H1 (cell line): ENCODE data around the gene RRN3. TPM values are rescaled to one million over a fixed set of nuclear protein-coding genes. Genes with fewer than 3 reads are reported as not detected.
"Not testable (repeated sequence)": the region's sequence is repeated elsewhere in the genome, so short reads cannot be mapped to it uniquely, and the experiment has no call there.

Source experiments
- CTCF ChIA-PET: fragments of 300-600 bp; sonication (Branson Sonifier 250); formaldehyde crosslinking; loops from one replicate; lab custom pipeline; 2021; ENCODE audit not compliant: partially characterized antibody; lab: Charles Lee
- POLR2A ChIA-PET: fragments of 300-600 bp; sonication (Branson Sonifier 250); formaldehyde crosslinking; loops from one replicate; lab custom pipeline; 2021; ENCODE audit warnings: inconsistent platforms; ENCODE audit not compliant: partially characterized antibody; lab: Charles Lee
- DNase-seq, 2 experiments: peaks; one replicate each; pipeline versions ENCODE4 v3.0.0 to v3.0.0-alpha.2; 2010 to 2022; ENCODE audit warnings: low spot score in 2 of 2, low read depth in 1 of 2, mixed read lengths in 1 of 2
- FAIRE-seq: peaks from 2 replicates; lab custom pipeline; 2011; peaks lifted over from hg19 to GRCh38; lab: Jason Lieb, UNC
- H2AFZ ChIP-seq: 2 replicates; pipeline ENCODE4 v1.8.1; 2012; ENCODE audit warnings: low read length, inconsistent platforms
- H2AK5ac ChIP-seq: 2 replicates; pipeline ENCODE4 v1.6.1; 2013; ENCODE audit warnings: low read depth, low read length
- H2BK120ac ChIP-seq: replicated peaks from 2 replicates; pipeline ENCODE3; 2013; ENCODE audit warnings: low read depth, low read length, inconsistent platforms
- H2BK12ac ChIP-seq: 2 replicates; pipeline ENCODE4 v1.6.1; 2013; ENCODE audit warnings: low read depth, low read length
- H2BK15ac ChIP-seq: 2 replicates; pipeline ENCODE4 v1.6.1; 2013; ENCODE audit warnings: low read length
- H2BK20ac ChIP-seq: 2 replicates; pipeline ENCODE4 v1.6.1; 2013; ENCODE audit warnings: low read length
- H2BK5ac ChIP-seq: 2 replicates; pipeline ENCODE4 v1.6.1; 2013; ENCODE audit warnings: low read depth, low read length
- H3K14ac ChIP-seq: 2 replicates; pipeline ENCODE4 v1.6.1; 2013; ENCODE audit warnings: inconsistent platforms; ENCODE audit not compliant: insufficient read length
- H3K18ac ChIP-seq: 2 replicates; pipeline ENCODE4 v1.6.1; 2013; ENCODE audit warnings: low read length; ENCODE audit errors: extremely low read depth
- H3K23ac ChIP-seq: 2 replicates; pipeline ENCODE4 v1.6.1; 2013; ENCODE audit warnings: inconsistent platforms; ENCODE audit not compliant: insufficient read length
- H3K23me2 ChIP-seq: 2 replicates; pipeline ENCODE4 v1.6.1; 2013; ENCODE audit warnings: low read depth, low read length
- H3K27ac ChIP-seq: 2 replicates; pipeline ENCODE4 v1.6.1; 2011; ENCODE audit warnings: low read depth, low read length, inconsistent platforms
- H3K27me3 ChIP-seq, 4 experiments: replicated peaks in 1 of 4; 1 replicate in 1 of 4; 2 replicates in 3 of 4; pipeline versions ENCODE4 v1.6.1 to v1.8.1; 2011 to 2013; ENCODE audit warnings: low read length in 3 of 4, mild to moderate bottlenecking in 3 of 4, inconsistent platforms in 2 of 4, mixed read lengths in 2 of 4, moderate library complexity in 1 of 4; ENCODE audit not compliant: control insufficient read depth in 3 of 4, insufficient read depth in 3 of 4; ENCODE audit errors: extremely low read depth in 1 of 4
- H3K36me3 ChIP-seq, 4 experiments: 2 replicates each; pipeline versions ENCODE4 v1.6.1 to v1.8.1; 2011 to 2013; ENCODE audit warnings: mild to moderate bottlenecking in 4 of 4, low read length in 3 of 4, moderate library complexity in 2 of 4, control low read depth in 1 of 4, inconsistent platforms in 1 of 4; ENCODE audit not compliant: insufficient read depth in 4 of 4, control insufficient read depth in 2 of 4
- H3K4ac ChIP-seq: replicated peaks from 2 replicates; pipeline ENCODE3; 2013; ENCODE audit warnings: low read length, low read depth, mixed read lengths, inconsistent platforms; ENCODE audit not compliant: insufficient read length
- H3K4me1 ChIP-seq, 4 experiments: replicated peaks in 1 of 4; 1 replicate in 1 of 4; 2 replicates in 3 of 4; pipeline versions ENCODE4 v1.6.1 to v1.8.1; 2011 to 2013; ENCODE audit warnings: low read length in 3 of 4, inconsistent platforms in 2 of 4, mixed read lengths in 1 of 4; ENCODE audit not compliant: insufficient read depth in 4 of 4, control insufficient read depth in 3 of 4
- H3K4me2 ChIP-seq, 2 experiments: 2 replicates each; pipeline versions ENCODE4 v1.6.1 to v1.8.1; 2011 to 2013; ENCODE audit warnings: low read depth in 2 of 2, low read length in 2 of 2, control low read depth in 1 of 2, inconsistent platforms in 1 of 2, mild to moderate bottlenecking in 1 of 2; ENCODE audit not compliant: insufficient read depth in 1 of 2
- H3K4me3 ChIP-seq, 4 experiments: fragments of 200-600, 300-600 bp in 1 of 4; sonication (generic), shearing (Covaris generic), sonication (Bioruptor Twin) in 1 of 4; 2 replicates each; pipeline versions ENCODE4 v1.5.1 to v1.8.1; 2011 to 2016; ENCODE audit warnings: low read length in 4 of 4, low read depth in 3 of 4, control low read depth in 2 of 4, inconsistent platforms in 2 of 4, mild to moderate bottlenecking in 2 of 4, mixed read lengths in 1 of 4, moderate library complexity in 1 of 4; ENCODE audit not compliant: insufficient read depth in 2 of 4; ENCODE audit errors: extremely low read depth in 1 of 4
- H3K56ac ChIP-seq: replicated peaks from 2 replicates; pipeline ENCODE3; 2013; ENCODE audit warnings: low read depth, mild to moderate bottlenecking, mixed read lengths, low read length, inconsistent platforms; ENCODE audit not compliant: insufficient read length
- H3K79me1 ChIP-seq: 2 replicates; pipeline ENCODE4 v1.6.1; 2013; ENCODE audit warnings: low read depth, low read length, control low read depth
- H3K79me2 ChIP-seq, 2 experiments: 2 replicates each; pipeline versions ENCODE4 v1.6.1 to v1.8.1; 2012 to 2013; ENCODE audit warnings: low read length in 2 of 2, mild to moderate bottlenecking in 2 of 2, inconsistent platforms in 1 of 2; ENCODE audit not compliant: insufficient read depth in 2 of 2, control insufficient read depth in 1 of 2
- H3K9ac ChIP-seq, 4 experiments: replicated peaks in 1 of 4; 1 replicate in 1 of 4; 2 replicates in 3 of 4; pipeline versions ENCODE4 v1.6.1 to v1.8.1; 2011 to 2013; ENCODE audit warnings: low read depth in 3 of 4, low read length in 3 of 4, control low read depth in 2 of 4, mild to moderate bottlenecking in 2 of 4, moderate library complexity in 2 of 4, inconsistent platforms in 1 of 4; ENCODE audit errors: extremely low read depth in 1 of 4
- H3K9me3 ChIP-seq, 2 experiments: 2 replicates each; pipeline versions ENCODE4 v1.6.1 to v1.8.1; 2012 to 2013; ENCODE audit warnings: mild to moderate bottlenecking in 2 of 2, moderate library complexity in 2 of 2, control low read depth in 1 of 2, inconsistent platforms in 1 of 2, low read depth in 1 of 2, low read length in 1 of 2, mixed read lengths in 1 of 2; ENCODE audit not compliant: insufficient read depth in 2 of 2
- H4K20me1 ChIP-seq, 2 experiments: replicated peaks in 1 of 2; 2 replicates each; pipeline versions ENCODE3 to v1.8.1; 2011 to 2013; ENCODE audit warnings: inconsistent platforms in 2 of 2, low read length in 2 of 2, mild to moderate bottlenecking in 1 of 2; ENCODE audit not compliant: insufficient read depth in 2 of 2, control insufficient read depth in 1 of 2
- H4K5ac ChIP-seq: 2 replicates; pipeline ENCODE4 v1.6.1; 2013; ENCODE audit warnings: low read length, low read depth, mixed read lengths, inconsistent platforms; ENCODE audit not compliant: insufficient read length
- H4K8ac ChIP-seq: 2 replicates; pipeline ENCODE4 v1.8.0; 2013; ENCODE audit warnings: mild to moderate bottlenecking, moderate library complexity, low read length, inconsistent platforms; ENCODE audit not compliant: insufficient read depth; ENCODE audit errors: extremely low read depth
- H4K91ac ChIP-seq: replicated peaks from 2 replicates; pipeline ENCODE3; 2013; ENCODE audit warnings: low read length, mixed read lengths, inconsistent platforms; ENCODE audit not compliant: insufficient read length
- CTCF ChIP-seq, 3 experiments: IDR thresholded peaks; 1 replicate in 2 of 3; 2 replicates in 1 of 3; pipeline versions ENCODE4 v1.5.1 to v1.6.1; 2011; ENCODE audit warnings: low read length in 3 of 3, mild to moderate bottlenecking in 3 of 3, inconsistent platforms in 2 of 3, low read depth in 1 of 3, moderate library complexity in 1 of 3; ENCODE audit not compliant: insufficient read depth in 1 of 3; ENCODE audit errors: control extremely low read depth in 1 of 3
- RAD21 ChIP-seq, 2 experiments: IDR thresholded peaks in 1 of 2; conservative IDR thresholded peaks in 1 of 2; 2 replicates each; pipeline ENCODE4 v1.6.1; 2011; ENCODE audit warnings: low read depth in 2 of 2, low read length in 2 of 2, improper control_type of control experiment in 1 of 2, inconsistent platforms in 1 of 2, mild to moderate bottlenecking in 1 of 2, moderate library complexity in 1 of 2
- SP1 ChIP-seq: IDR thresholded peaks from 2 replicates; pipeline ENCODE4 v1.6.1; 2011; ENCODE audit warnings: low read depth, low read length
- WGBS, 2 experiments: shearing (Covaris generic) in 1 of 2; methylation state at CpG; one replicate each; pipeline versions ENCODE4 v1.1.6 to v1.1.7; 2013 to 2015; ENCODE audit warnings: low lambda C conversion rate in 2 of 2, mixed read lengths in 2 of 2, inconsistent platforms in 1 of 2, low coverage in 1 of 2, missing lambda C conversion rate in 1 of 2; ENCODE audit not compliant: insufficient replicate concordance in 2 of 2, insufficient coverage in 1 of 2, insufficient read length in 1 of 2; ENCODE audit errors: extremely low coverage in 1 of 2, missing lambda C conversion rate in 1 of 2; 5-methylcytosine and 5-hydroxymethylcytosine counted together
- polyA plus RNA-seq, 7 experiments: library from polyadenylated mRNA; depleted of rRNA in 3 of 7; stranded (reverse) in 5 of 7; unstranded in 2 of 7; fragments of >200 nt in 5 of 7; fragments of 200-250 nt in 2 of 7; gene quantifications; 1 replicate in 5 of 7; 2 replicates in 1 of 7; 4 replicates in 1 of 7; pipeline versions ENCODE4 v1.2.1 to v1.2.3, GENCODE V29; 2011 to 2013; ENCODE audit warnings: missing spikeins in 2 of 7, mixed read lengths in 2 of 7
- total RNA-seq: library from RNA; stranded (reverse); fragmentation: NEBNext Ultra II Directional; extraction: Animal tissue kit (Norgen Biotek cat#: 25700); gene quantifications from 2 replicates; pipeline ENCODE4 v1.2.1, GENCODE V29; 2021

RRN3 gene
- total and polyA plus RNA-seq, 2 of the 8 experiments (the other 6 are each of a cell fraction or from before 2014, with no cell fraction given) = 15.1 to 26.0 TPM

GRCh38 chr16:15022194-15022593, 71.9 kb downstream of the RRN3 start:
- H4K5ac ChIP-seq, H3K4me1 ChIP-seq, H3K18ac ChIP-seq, FAIRE-seq, H4K20me1 ChIP-seq, H2AFZ ChIP-seq, H3K4ac ChIP-seq, H2BK12ac ChIP-seq, H2AK5ac ChIP-seq, H3K27me3 ChIP-seq, H3K14ac ChIP-seq, H3K9ac ChIP-seq, H2BK5ac ChIP-seq, H2BK20ac ChIP-seq, H4K91ac ChIP-seq, H3K23me2 ChIP-seq, H4K8ac ChIP-seq, H3K56ac ChIP-seq, H3K4me3 ChIP-seq, H3K79me2 ChIP-seq, POLR2A ChIA-PET, H2BK15ac ChIP-seq, DNase-seq, H3K79me1 ChIP-seq, H3K23ac ChIP-seq, H3K9me3 ChIP-seq, H2BK120ac ChIP-seq, H3K4me2 ChIP-seq, H3K27ac ChIP-seq: not testable (repeated sequence)
- CTCF ChIA-PET = interaction anchor here (0.8 kb wide), 2 partner anchors 9 to 11 kb away, joined by 3 read pairs; no protein-coding TSS in a partner anchor
- WGBS, 2 experiments = 85% methylated on average over 4 of the region's 4 CpGs; no CpG with 5 or more reads in 1 of the 2 experiments
- peaks cover 0 to 29% (median 11%) of the 10 kb centered on the region in 4 experiments; a peak in 5 of 8 replicates for H3K36me3 ChIP-seq
- TF ChIP-seq SP1 (peak; percentile 63), RAD21 (IDR thresholded peaks at IDR 0.05 in 1 of 2, conservative IDR thresholded peaks at IDR 0.05 in 1 of 2; ENCODE audit: low read depth in 2 of 2, low read length in 2 of 2) (peak; percentile 46 to 50), CTCF (IDR thresholded peaks at IDR 0.05; ENCODE audit: control extremely low read depth in 1 of 3, insufficient read depth in 1 of 3, low read depth in 1 of 3, low read length in 3 of 3) (peak; percentile 40 to 65 (median 50))
